H1 (cell line): Measurements from ENCODE around the gene NKD2. TPM values are rescaled to one million over a fixed set of nuclear protein-coding genes. Genes with fewer than 3 reads are reported as not detected.

Experiments
- CREB1 ChIP-seq: IDR thresholded peaks from 2 replicates; pipeline ENCODE4 v1.6.1; 2012; ENCODE audit warnings: inconsistent platforms
- EGR1 ChIP-seq: IDR thresholded peaks from 2 replicates; pipeline ENCODE4 v1.6.1; 2011; ENCODE audit warnings: low read depth, low read length, borderline replicate concordance
- JUND ChIP-seq: IDR thresholded peaks from 2 replicates; pipeline ENCODE4 v1.6.1; 2011; ENCODE audit warnings: mild to moderate bottlenecking, improper control_type of control experiment, low read length
- KDM1A ChIP-seq: fragments of 200-600, 300-600 bp; sonication (generic); IDR thresholded peaks from 2 replicates; pipeline ENCODE4 v1.7.1; 2016; ENCODE audit warnings: mild to moderate bottlenecking, low read length, borderline replicate concordance
- PHF8 ChIP-seq: fragments of 200-600 bp; sonication (generic); conservative IDR thresholded peaks from 2 replicates; pipeline ENCODE4 v1.7.1; 2012; ENCODE audit warnings: low read depth, mild to moderate bottlenecking, inconsistent platforms, low read length, moderate library complexity
- RAD21 ChIP-seq, 2 experiments: IDR thresholded peaks in 1 of 2; conservative IDR thresholded peaks in 1 of 2; 2 replicates each; pipeline ENCODE4 v1.6.1; 2011; ENCODE audit warnings: low read depth in 2 of 2, low read length in 2 of 2, improper control_type of control experiment in 1 of 2, inconsistent platforms in 1 of 2, mild to moderate bottlenecking in 1 of 2, moderate library complexity in 1 of 2
- SIN3A ChIP-seq, 2 experiments: IDR thresholded peaks in 1 of 2; conservative IDR thresholded peaks in 1 of 2; 2 replicates each; pipeline ENCODE4 v1.6.1; 2011 to 2012; ENCODE audit warnings: low read length in 2 of 2, improper control_type of control experiment in 1 of 2, low read depth in 1 of 2, mild to moderate bottlenecking in 1 of 2
- TAF1 ChIP-seq: IDR thresholded peaks from 2 replicates; pipeline ENCODE4 v1.6.1; 2011; ENCODE audit warnings: mild to moderate bottlenecking, low read depth, low read length
- polyA plus RNA-seq, 7 experiments: library from polyadenylated mRNA; depleted of rRNA in 3 of 7; stranded (reverse) in 5 of 7; unstranded in 2 of 7; fragments of >200 nt in 5 of 7; fragments of 200-250 nt in 2 of 7; gene quantifications; 1 replicate in 5 of 7; 2 replicates in 1 of 7; 4 replicates in 1 of 7; pipeline versions ENCODE4 v1.2.1 to v1.2.3, GENCODE V29; 2011 to 2013; ENCODE audit warnings: missing spikeins in 2 of 7, mixed read lengths in 2 of 7
- total RNA-seq: library from RNA; stranded (reverse); fragmentation: NEBNext Ultra II Directional; extraction: Animal tissue kit (Norgen Biotek cat#: 25700); gene quantifications from 2 replicates; pipeline ENCODE4 v1.2.1, GENCODE V29; 2021

NKD2 gene
- total and polyA plus RNA-seq, 2 of the 8 experiments (the other 6 are each of a cell fraction or from before 2014, with no cell fraction given), result 5.5 to 7.9 TPM

DNA sequence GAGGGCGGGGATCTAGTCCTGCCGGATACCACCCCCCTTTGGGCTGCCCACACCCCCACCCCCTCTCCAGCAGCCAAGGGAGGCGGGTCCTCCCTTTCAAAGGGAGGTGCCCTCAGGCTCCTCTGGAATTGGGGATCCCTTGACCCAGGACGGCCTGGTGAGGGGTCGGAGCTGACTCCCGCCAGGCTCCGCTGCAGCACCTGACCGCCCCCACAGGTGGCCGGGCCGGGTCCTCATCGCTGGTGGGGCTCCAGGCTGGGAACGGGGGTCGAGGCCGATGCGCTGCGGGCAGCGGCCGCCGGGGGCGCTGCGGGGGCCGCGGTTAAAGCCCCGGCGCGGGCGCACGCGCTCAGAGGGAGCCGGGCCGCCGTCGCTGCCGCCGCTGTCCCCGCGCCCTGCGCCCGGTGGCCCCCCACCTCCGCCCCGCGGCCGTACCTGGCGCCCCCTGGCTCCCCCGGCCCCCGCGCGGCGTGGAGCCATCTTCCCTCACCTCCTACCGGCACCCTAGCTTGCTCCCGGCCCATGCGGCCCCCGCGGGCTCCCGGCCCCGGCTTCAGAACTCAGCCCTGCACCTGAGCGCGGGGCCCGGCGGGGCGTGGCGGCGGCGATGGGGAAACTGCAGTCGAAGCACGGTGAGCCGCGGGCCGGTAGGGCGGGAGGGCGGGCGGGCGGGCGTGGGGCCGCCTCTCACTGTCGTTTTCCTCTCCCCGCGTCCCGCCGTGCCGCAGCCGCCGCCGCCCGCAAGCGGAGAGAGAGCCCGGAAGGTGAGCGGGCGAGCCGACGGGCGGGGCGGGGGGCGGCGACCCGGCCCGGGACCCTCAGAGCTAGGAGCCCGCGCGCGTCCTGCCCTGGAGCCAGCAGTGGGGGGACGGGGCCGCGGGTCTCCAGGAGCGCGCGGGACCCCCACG, at the start of gene NKD2 (continued):
- TF ChIP-seq EGR1, result peak; percentile 39; the same call in 1 of the 2 replicates
- TF ChIP-seq PHF8, result peak; percentile 39; the same call in 1 of the 2 replicates
- TF ChIP-seq RAD21 (IDR thresholded peaks at IDR 0.05 in 1 of 2, conservative IDR thresholded peaks at IDR 0.05 in 1 of 2; ENCODE audit: low read depth in 2 of 2, low read length in 2 of 2), result peak in 1 of 2 experiments; percentile 26; a peak in 1 of 4 replicates
- TF ChIP-seq TAF1, result 0 out of 2 replicates have a peak, but pooled peaks have one; percentile 36
- 0 out of 2 replicates have a peak, but pooled peaks have one; percentile 10 for TF ChIP-seq CREB1
- no peak for TF ChIP-seq KDM1A
- TF ChIP-seq JUND, result no peak
- TF ChIP-seq SIN3A (conservative IDR thresholded peaks at IDR 0.05 in 1 of 2, IDR thresholded peaks at IDR 0.05 in 1 of 2; ENCODE audit: low read depth in 1 of 2, low read length in 2 of 2), result 0 out of 4 replicates have a peak, but pooled peaks of 1 of the 2 experiments have one; percentile 32
